GM08714 (cell line): ENCODE measurements around the gene TCOF1.
A peak's percentile ranks its signal among the peaks of the same experiment; 100 is the strongest.

Experiments
- H3K4me3 ChIP-seq: fragments of 200-500 bp; sonication (Bioruptor generic); 2 replicates; pipeline ENCODE4 v1.5.1; 2014; ENCODE audit warnings: mild to moderate bottlenecking, low read length, inconsistent platforms
- ZNF274 ChIP-seq: IDR thresholded peaks from 2 replicates; pipeline ENCODE4 v1.6.1; 2012; ENCODE audit warnings: mild to moderate bottlenecking, low read depth, low read length

TCOF1 gene

GRCh38 chr5:150442699-150443080 lies 85.2 kb downstream of the TCOF1 start:
- no peak for TF ChIP-seq ZNF274
- H3K4me3 ChIP-seq, result no peak overlapping the region

GRCh38 chr5:150443242-150444075 lies 86.0 kb downstream of the TCOF1 start:
- H3K4me3 ChIP-seq, result no peak overlapping the region
- no peak for TF ChIP-seq ZNF274

- no peak overlapping the region for H3K4me3 ChIP-seq
- TF ChIP-seq ZNF274, result no peak
Measured at GRCh38 chr5:150444770-150445169, 87.3 kb downstream of the TCOF1 start.

GRCh38 chr5:150446088-150446487 lies 88.6 kb downstream of the TCOF1 start:
- no peak overlapping the region for H3K4me3 ChIP-seq
- TF ChIP-seq ZNF274, result no peak

- H3K4me3 ChIP-seq, result no peak overlapping the region
Measured at GRCh38 chr5:150446583-150446982, 89.1 kb downstream of the TCOF1 start.

GRCh38 chr5:150447188-150447587 lies 89.7 kb downstream of the TCOF1 start:
- TF ChIP-seq ZNF274, result no peak
- H3K4me3 ChIP-seq, result peak overlapping the region; percentile 94; the same call in 1 of the 2 replicates

More at GRCh38 chr5:150446583-150446982, 89.1 kb downstream of the TCOF1 start:
- no peak for TF ChIP-seq ZNF274

- H3K4me3 ChIP-seq, result peak overlapping the region; percentile 94
Measured at GRCh38 chr5:150448334-150448733, 90.8 kb downstream of the TCOF1 start.

GRCh38 chr5:150448952-150449516 lies 91.5 kb downstream of the TCOF1 start:
- peak overlapping the region; percentile 94 for H3K4me3 ChIP-seq
- no peak for TF ChIP-seq ZNF274

More at GRCh38 chr5:150448334-150448733, 90.8 kb downstream of the TCOF1 start:
- no peak for TF ChIP-seq ZNF274
